NB4 (cell line): ENCODE measurements around the gene GPLD1.

Source experiments
- DNase-seq: peaks from one replicate; pipeline ENCODE4 v3.0.0; 2010; ENCODE audit warnings: low read depth
- H3K4me3 ChIP-seq: one replicate; pipeline ENCODE4 v1.5.1; 2011; ENCODE audit warnings: mild to moderate bottlenecking, low read depth, low read length, moderate library complexity
- CTCF ChIP-seq: IDR thresholded peaks from one replicate; pipeline ENCODE4 v1.5.1; 2012; ENCODE audit warnings: low read depth, low read length
- MAX ChIP-seq: IDR thresholded peaks from 2 replicates; pipeline ENCODE4 v1.6.1; 2011; ENCODE audit warnings: low read depth, low read length
- MYC ChIP-seq: IDR thresholded peaks from 2 replicates; pipeline ENCODE4 v1.6.1; 2011; ENCODE audit warnings: low read depth, low read length
- POLR2A ChIP-seq: IDR thresholded peaks from 2 replicates; pipeline ENCODE4 v1.6.1; 2011; ENCODE audit warnings: mild to moderate bottlenecking; ENCODE audit not compliant: insufficient read length; ENCODE audit errors: extremely low read depth

GPLD1 gene

GRCh38 chr6:24489470-24489869, at the start of gene GPLD1:
Gene GPLD1 (minus strand): TSS chr6:24489578. CDS start chr6:24489511, 67 bp downstream.
- no peak for DNase-seq
- H3K4me3 ChIP-seq: no peak within 1 kb of the TSS
- TF ChIP-seq MAX: no peak
- no peak for TF ChIP-seq MYC
- TF ChIP-seq CTCF: no peak
- no peak for TF ChIP-seq POLR2A

GRCh38 chr6:24537771-24538385, 48.5 kb upstream of the GPLD1 start:
- no peak overlapping the region for H3K4me3 ChIP-seq
- no peak for DNase-seq
- TF ChIP-seq POLR2A (no peak), CTCF (no peak), MAX (no peak), MYC (no peak)

GRCh38 chr6:24537082-24537699, 47.8 kb upstream of the GPLD1 start:
- no peak for DNase-seq
- TF ChIP-seq POLR2A (no peak), MYC (no peak), MAX (no peak)
- H3K4me3 ChIP-seq: no peak overlapping the region

GRCh38 chr6:24536466-24536865, 47.1 kb upstream of the GPLD1 start:
- DNase-seq: no peak
- no peak for TF ChIP-seq MYC
- H3K4me3 ChIP-seq: no peak overlapping the region

- no peak overlapping the region for H3K4me3 ChIP-seq
Observed at GRCh38 chr6:24535210-24535609, 45.8 kb upstream of the GPLD1 start.

GRCh38 chr6:24534329-24534728, 45.0 kb upstream of the GPLD1 start:
- TF ChIP-seq CTCF: no peak
- no peak overlapping the region for H3K4me3 ChIP-seq
- DNase-seq: no peak

More at GRCh38 chr6:24535210-24535609, 45.8 kb upstream of the GPLD1 start:
- TF ChIP-seq MYC (no peak), CTCF (no peak), POLR2A (no peak), MAX (no peak)
- DNase-seq: no peak

GRCh38 chr6:24529985-24530384, 40.6 kb upstream of the GPLD1 start:
- no peak for DNase-seq
- no peak for TF ChIP-seq CTCF

More at GRCh38 chr6:24529985-24530384, 40.6 kb upstream of the GPLD1 start:
- H3K4me3 ChIP-seq: no peak overlapping the region
